KMS-11 (cell line): ENCODE data around the gene PIGO.

Experiments used
- H2AFZ ChIP-seq: fragments of 200-600 bp; sonication (generic); 2 replicates; pipeline ENCODE4 v1.6.1; 2016; ENCODE audit warnings: antibody characterized with exemption, mixed run types, low read depth
- H3K27ac ChIP-seq: fragments of 200-600 bp; sonication (generic); 2 replicates; pipeline ENCODE4 v1.6.1; 2016; ENCODE audit warnings: mild to moderate bottlenecking, mixed run types
- H3K27me3 ChIP-seq: fragments of 200-600 bp; sonication (generic); 2 replicates; pipeline ENCODE4 v1.6.1; 2017; ENCODE audit warnings: mild to moderate bottlenecking, low read depth, mixed run types, moderate library complexity; ENCODE audit not compliant: insufficient read depth
- H3K36me3 ChIP-seq: fragments of 200-600 bp; sonication (generic); 2 replicates; pipeline ENCODE4 v1.6.1; 2017; ENCODE audit warnings: mild to moderate bottlenecking, mixed run types; ENCODE audit not compliant: insufficient read depth
- H3K4me1 ChIP-seq: fragments of 200-600 bp; sonication (generic); 2 replicates; pipeline ENCODE4 v1.6.1; 2016; ENCODE audit warnings: mild to moderate bottlenecking, low read depth, mixed run types; ENCODE audit not compliant: poor library complexity, severe bottlenecking
- H3K4me2 ChIP-seq: fragments of 200-600 bp; sonication (generic); 2 replicates; pipeline ENCODE4 v1.7.0; 2016; ENCODE audit warnings: mild to moderate bottlenecking, mixed run types
- H3K4me3 ChIP-seq: fragments of 200-600 bp; sonication (generic); IDR thresholded peaks from 2 replicates; pipeline ENCODE4 v1.6.1; 2017; ENCODE audit warnings: low read depth, low read length, mixed read lengths; ENCODE audit not compliant: insufficient read depth
- H3K79me2 ChIP-seq: fragments of 200-600 bp; sonication (generic); 2 replicates; pipeline ENCODE4 v1.6.1; 2016; ENCODE audit warnings: low read depth, mixed run types; ENCODE audit not compliant: insufficient read depth
- H3K9ac ChIP-seq: fragments of 200-600 bp; sonication (generic); 2 replicates; pipeline ENCODE4 v1.6.1; 2016; ENCODE audit warnings: mild to moderate bottlenecking, mixed run types
- H4K20me1 ChIP-seq: fragments of 200-600 bp; sonication (generic); 2 replicates; pipeline ENCODE4 v1.6.1; 2016; ENCODE audit warnings: mild to moderate bottlenecking, mixed run types; ENCODE audit not compliant: insufficient read depth
- TF ChIP-seq, protein P1 (sequence below): fragments of 200-600 bp; sonication (generic); conservative IDR thresholded peaks from 2 replicates; pipeline ENCODE4 v1.6.1; 2017; ENCODE audit warnings: low read depth, mild to moderate bottlenecking, antibody characterized with exemption, low read length, moderate library complexity, mixed read lengths

PIGO gene

DNA sequence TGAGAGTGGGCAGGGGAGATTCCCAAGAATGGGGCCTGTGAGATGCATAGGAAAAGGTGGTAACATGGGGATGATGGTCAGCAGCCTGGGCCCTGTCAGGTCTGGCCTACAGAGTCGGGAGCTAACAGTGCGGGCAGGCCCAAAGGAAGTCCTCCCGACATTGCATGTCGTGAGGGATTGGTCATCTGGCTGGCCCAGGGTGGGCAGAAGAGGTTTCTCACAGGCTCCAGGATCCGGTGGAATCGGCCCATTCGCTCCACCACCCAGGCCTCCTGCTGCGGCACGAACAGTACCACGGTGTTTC lies 6.0 kb upstream of the PIGO start:
- H3K4me1 ChIP-seq = peaks cover 17% of the 10 kb centered on the region
- no peak overlapping the region for H3K4me3 ChIP-seq
- peak overlapping the region; percentile 88 for H3K27ac ChIP-seq
- TF ChIP-seq, protein P1, sequence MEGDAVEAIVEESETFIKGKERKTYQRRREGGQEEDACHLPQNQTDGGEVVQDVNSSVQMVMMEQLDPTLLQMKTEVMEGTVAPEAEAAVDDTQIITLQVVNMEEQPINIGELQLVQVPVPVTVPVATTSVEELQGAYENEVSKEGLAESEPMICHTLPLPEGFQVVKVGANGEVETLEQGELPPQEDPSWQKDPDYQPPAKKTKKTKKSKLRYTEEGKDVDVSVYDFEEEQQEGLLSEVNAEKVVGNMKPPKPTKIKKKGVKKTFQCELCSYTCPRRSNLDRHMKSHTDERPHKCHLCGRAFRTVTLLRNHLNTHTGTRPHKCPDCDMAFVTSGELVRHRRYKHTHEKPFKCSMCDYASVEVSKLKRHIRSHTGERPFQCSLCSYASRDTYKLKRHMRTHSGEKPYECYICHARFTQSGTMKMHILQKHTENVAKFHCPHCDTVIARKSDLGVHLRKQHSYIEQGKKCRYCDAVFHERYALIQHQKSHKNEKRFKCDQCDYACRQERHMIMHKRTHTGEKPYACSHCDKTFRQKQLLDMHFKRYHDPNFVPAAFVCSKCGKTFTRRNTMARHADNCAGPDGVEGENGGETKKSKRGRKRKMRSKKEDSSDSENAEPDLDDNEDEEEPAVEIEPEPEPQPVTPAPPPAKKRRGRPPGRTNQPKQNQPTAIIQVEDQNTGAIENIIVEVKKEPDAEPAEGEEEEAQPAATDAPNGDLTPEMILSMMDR = no peak
- peak overlapping the region; percentile 85 for H3K9ac ChIP-seq
- no peaks in the 10 kb centered on the region for H3K36me3 ChIP-seq
- H2AFZ ChIP-seq = peak overlapping the region; percentile 62; the same call in 1 of the 2 replicates
- H3K79me2 ChIP-seq = peaks cover 13% of the 10 kb centered on the region; the same call in 1 of the 2 replicates
- no peaks in the 10 kb centered on the region for H3K27me3 ChIP-seq
- H4K20me1 ChIP-seq = no peaks in the 10 kb centered on the region
- H3K4me2 ChIP-seq = peak overlapping the region; percentile 91

DNA sequence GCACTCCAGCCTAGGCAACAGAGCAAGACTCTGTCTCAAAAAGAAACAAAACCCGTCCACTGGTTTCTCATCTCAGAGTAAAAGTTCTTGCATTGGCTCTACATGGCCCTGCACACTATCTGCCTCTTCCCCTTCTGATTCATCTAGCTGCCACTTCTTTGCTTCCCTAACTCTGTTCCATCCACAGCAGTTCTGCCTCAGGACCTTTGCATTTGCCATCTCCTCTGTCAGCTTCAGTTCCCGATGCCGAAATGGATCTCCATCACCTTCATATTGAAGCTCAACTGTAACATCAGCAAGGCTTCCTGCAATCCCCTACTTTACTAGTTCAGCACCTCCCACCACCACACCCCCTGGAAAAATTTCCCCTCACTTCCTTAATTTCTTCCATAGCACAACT lies 1.2 kb upstream of the PIGO start:
- H3K9ac ChIP-seq = no peak overlapping the region
- H2AFZ ChIP-seq = no peak overlapping the region
- peaks cover 11% of the 10 kb centered on the region for H3K4me1 ChIP-seq
- H3K27me3 ChIP-seq = no peaks in the 10 kb centered on the region
- no peak overlapping the region for H3K4me3 ChIP-seq
- peaks cover 11% of the 10 kb centered on the region; the same call in 1 of the 2 replicates for H3K79me2 ChIP-seq
- H3K4me2 ChIP-seq = no peak overlapping the region
- H3K27ac ChIP-seq = no peak overlapping the region
- no peaks in the 10 kb centered on the region for H3K36me3 ChIP-seq
- TF ChIP-seq, protein P1 = no peak
- no peaks in the 10 kb centered on the region for H4K20me1 ChIP-seq

DNA sequence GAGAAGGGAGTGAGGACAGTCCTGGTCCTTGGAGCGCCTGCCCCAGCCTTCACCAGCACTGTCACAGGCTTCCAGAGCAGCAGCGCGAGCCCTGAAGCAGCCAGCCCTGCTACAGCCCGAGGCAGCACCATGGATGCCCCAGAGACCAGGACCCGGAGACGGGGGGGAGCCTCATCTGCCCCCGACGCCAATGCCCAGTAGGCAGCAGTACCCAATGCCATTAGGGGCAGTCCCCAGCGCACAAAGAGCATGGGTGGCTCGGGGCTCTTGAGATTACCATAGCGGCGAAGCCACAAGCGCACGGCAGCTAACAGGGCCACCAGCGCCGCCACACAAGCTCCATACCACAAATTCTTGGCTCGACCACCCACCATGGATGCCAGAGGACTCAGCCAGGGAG lies 4.9 kb downstream of the PIGO start:
- no peak overlapping the region for H3K27ac ChIP-seq
- H4K20me1 ChIP-seq = no peaks in the 10 kb centered on the region
- H3K27me3 ChIP-seq = no peaks in the 10 kb centered on the region
- H3K4me2 ChIP-seq = no peak overlapping the region
- TF ChIP-seq, protein P1 = no peak
- no peaks in the 10 kb centered on the region for H3K36me3 ChIP-seq
- H3K4me3 ChIP-seq = no peak overlapping the region
- no peak overlapping the region for H2AFZ ChIP-seq
- H3K9ac ChIP-seq = no peak overlapping the region
- H3K79me2 ChIP-seq = no peaks in the 10 kb centered on the region
- no peaks in the 10 kb centered on the region for H3K4me1 ChIP-seq

DNA sequence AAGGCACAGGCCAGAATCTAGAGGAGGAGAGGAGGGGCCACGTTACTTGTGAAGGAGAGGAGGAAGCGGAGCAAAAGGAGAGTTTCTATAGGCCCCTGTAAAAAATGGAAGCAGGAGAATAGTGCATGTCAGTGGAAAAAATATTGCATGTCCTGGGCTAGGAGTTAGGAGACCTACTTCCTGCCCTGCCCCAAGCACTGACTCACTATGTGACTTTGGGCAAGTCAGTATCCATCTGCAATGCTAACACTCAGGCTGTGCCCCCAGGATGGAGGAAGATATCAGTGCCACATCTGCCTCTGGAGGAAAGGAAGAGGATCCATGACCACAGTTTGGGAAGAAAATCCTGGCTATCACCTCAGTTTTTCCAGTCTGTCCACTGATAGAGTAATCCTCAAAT lies 7.0 kb downstream of the PIGO start:
- TF ChIP-seq, protein P1 = no peak
- no peaks in the 10 kb centered on the region for H3K27me3 ChIP-seq
- H3K79me2 ChIP-seq = no peaks in the 10 kb centered on the region
- H3K4me3 ChIP-seq = no peak overlapping the region
- H3K4me1 ChIP-seq = no peaks in the 10 kb centered on the region
- H3K36me3 ChIP-seq = no peaks in the 10 kb centered on the region
- no peak overlapping the region for H2AFZ ChIP-seq
- H3K9ac ChIP-seq = no peak overlapping the region
- H3K4me2 ChIP-seq = no peak overlapping the region
- no peak overlapping the region for H3K27ac ChIP-seq
- no peaks in the 10 kb centered on the region for H4K20me1 ChIP-seq

DNA sequence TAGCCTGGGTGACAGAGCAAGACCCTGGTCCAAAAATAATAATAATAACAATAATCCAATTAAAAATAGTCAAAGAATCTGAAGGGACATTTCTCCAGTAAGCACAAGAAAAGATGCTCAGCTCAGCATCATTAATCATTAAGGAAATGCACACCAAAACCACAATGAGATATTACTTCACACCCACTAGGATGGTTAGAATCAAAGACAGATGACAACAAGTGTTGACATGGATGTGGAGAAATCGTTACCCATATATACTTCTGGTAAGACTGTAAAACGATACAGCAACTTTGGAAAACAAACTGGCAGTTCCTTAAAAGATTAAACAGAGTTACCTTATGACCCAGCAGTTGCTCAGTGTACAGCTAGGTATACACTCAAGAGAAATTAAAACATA lies 11.3 kb downstream of the PIGO start:
- Histone ChIP-seq H3K27me3 (no peaks in the 10 kb centered on the region), H3K79me2 (no peaks in the 10 kb centered on the region), H3K36me3 (no peaks in the 10 kb centered on the region), H3K4me1 (no peaks in the 10 kb centered on the region), H3K27ac (no peak overlapping the region), H4K20me1 (no peaks in the 10 kb centered on the region), H2AFZ (no peak overlapping the region), H3K9ac (no peak overlapping the region), H3K4me3 (no peak overlapping the region), H3K4me2 (no peak overlapping the region)
- TF ChIP-seq, protein P1 = no peak
